ENCODE measurements around the gene SIK3. TPM values are rescaled to one million over a fixed set of nuclear protein-coding genes. Genes with fewer than 3 reads are reported as not detected.

The SIK3 gene
- total RNA-seq, 1 experiment from 2014 or later = 10.0 TPM

DNA sequence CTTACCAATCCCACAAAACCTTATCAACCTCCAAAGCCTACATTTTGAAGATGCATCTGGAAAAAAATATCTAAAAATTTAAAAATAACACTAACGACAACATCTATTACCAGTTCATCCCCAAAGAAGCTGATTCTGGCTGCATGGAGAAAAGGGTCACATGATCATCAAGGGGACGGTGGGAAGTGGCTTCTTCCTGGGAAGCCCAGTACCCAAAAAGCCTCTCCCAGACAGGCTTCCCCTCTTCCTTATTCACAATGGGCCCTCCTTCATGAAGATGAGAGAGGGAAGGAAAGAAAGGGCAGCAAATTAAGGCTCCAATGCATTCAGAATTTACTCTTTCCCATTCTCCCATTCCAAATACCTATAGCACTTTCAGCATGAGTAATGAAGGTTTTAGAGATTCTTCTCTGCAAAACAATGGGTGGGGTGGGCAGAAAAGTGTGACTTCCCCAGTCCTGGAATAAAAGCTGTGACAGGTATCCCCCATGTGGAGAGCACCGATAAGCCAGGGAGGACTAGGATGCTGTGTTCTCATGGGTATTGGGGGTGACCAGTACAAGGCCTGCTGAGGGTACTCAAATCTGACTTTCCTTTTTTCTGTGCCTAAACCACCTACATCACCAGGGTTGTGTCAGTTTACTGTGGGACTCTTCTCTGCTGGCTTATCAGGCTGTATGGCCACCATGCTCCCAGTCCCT, 88.2 kb downstream of the SIK3 start:
- DNase-seq (ENCODE audit: low spot score) = no peak

DNA sequence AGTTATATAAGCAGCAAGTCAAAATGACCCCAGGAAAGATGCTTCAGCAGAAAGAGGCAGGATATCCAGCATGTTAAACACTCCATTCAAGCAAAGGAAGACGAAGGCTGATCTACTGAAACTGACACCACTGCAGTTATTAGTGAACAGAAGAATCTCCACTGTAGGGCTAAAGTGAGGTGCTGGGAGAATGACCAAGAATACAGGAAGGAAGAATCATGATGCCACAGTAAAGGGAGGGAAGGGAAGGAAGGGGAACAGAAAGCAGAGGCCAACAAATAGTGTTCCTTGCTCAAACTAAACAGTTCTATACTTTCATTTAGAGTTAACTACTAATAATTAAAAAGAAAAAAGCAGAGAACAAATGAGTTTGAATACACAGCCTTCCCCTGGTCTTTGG, 92.5 kb downstream of the SIK3 start:
- DNase-seq (ENCODE audit: low spot score) = no peak

DNA sequence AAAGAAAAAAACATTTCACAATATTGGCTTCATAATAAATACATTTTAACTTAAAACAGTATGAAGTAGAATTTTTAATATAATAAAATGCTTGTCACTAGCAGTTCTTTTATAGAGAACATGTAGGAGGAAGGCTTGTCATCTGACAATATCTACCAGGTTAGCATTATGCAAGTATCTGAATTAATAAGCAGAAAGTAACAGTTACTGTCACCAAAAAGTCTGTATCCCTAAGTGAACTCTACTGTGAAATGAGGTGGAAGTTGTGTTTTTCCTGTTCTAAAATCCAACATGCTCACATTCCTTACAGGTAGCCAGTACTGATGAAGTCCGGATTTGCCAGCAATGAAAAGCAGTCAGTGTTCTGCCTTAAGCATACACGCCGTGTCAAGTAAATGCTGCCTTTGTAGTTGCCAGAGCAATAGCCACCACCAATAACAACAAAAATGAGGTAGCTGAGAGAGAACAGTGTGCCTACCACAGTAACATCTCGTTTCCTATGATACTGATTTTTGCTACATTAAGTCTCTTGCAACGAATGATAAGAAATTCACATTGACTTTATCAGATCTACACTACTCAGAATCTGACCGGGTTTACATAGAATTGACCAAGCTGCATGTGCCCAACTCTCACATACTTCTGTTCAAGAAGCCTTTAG, 95.5 kb downstream of the SIK3 start:
- DNase-seq (ENCODE audit: low spot score) = no peak

DNA sequence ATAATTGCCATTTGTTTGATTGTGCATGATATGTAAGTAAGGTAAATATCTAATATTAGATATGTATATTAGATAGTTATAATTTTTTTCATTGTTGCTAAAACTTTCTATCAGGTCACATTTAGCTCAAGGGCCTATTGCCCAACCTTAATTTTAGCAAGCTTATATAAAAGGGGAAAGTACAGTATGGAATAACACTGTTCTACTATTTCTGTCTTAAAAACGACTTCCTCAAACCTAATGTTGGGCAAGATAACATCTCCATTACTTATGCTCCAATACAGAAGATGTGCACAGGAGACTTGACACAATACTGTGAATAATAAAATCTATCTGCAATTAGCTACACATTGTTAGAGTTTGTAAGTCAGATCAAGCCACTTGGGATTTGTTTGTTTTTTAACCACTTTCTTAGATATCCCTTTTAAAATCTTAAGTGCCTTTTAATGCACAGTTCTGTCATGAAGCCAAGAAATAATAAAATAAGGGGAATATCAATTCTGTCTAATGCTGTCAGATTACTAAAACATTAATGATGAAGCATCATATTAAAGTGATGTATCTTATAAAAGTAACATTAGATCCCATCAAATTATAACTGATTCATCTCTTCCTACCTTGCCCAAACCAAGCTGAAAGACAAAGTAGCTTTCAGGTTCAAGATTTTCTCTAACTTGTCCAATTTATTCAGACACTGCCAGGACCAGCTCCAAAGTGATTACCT, 98.1 kb downstream of the SIK3 start:
- DNase-seq (ENCODE audit: low spot score) = no peak

DNA sequence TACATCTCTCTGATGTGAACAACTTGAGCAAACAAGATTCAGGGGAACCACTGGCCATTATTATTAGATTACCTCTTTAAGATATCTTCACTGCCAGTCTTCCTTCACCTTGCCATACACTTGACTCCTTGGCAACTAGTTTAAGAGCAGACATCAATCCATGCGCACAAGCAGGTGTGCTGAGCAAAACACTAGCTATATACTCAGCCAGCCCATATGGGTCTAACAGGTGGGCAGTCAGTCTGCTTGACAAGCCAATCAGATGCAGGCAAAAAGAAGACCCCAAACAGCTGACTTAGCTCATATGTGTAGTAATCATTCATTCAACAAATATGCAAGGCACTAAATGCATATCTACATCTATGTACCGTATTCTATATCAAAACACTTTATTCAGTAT, 101.2 kb downstream of the SIK3 start:
- DNase-seq (ENCODE audit: low spot score) = no peak

DNA sequence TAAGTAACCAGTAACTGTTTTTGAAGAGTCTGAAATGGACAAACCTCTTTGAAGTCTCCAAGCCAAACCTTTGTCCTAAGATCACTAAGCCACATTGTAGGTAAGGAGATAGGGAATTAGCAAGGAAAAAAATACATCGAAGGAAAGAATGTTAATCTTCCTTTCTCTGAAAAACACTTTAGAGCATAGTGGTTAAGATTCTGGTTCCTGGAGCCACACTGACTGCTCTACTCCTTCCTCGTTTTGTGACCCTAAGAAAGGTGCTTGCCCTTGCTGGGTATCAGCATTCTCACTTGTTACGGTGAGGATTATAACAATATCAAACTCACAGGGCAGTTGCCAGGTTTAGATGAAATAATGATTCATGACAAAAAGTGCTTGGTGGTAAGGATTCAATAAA, 104.0 kb downstream of the SIK3 start:
- DNase-seq (ENCODE audit: low spot score) = no peak

DNA sequence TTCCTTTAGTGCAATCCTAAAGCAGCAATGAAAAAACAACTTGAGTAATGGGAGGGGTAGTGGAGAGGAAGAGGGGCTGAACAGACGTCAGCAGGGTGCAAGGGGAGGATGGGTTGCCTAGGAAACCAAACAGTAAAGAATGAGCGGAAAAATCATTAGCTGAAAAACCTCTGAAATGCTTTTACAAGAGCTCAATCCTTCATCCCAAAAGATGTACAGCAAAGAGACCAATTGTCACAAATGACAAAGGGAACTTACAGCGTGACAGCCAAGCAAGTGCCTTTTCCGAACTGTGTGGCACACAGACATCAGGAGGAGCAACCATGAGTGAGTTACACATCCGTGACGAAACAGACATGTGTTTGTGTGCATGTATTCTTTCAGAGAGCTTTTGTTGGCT, 104.6 kb downstream of the SIK3 start:
- DNase-seq (ENCODE audit: low spot score) = no peak

DNA sequence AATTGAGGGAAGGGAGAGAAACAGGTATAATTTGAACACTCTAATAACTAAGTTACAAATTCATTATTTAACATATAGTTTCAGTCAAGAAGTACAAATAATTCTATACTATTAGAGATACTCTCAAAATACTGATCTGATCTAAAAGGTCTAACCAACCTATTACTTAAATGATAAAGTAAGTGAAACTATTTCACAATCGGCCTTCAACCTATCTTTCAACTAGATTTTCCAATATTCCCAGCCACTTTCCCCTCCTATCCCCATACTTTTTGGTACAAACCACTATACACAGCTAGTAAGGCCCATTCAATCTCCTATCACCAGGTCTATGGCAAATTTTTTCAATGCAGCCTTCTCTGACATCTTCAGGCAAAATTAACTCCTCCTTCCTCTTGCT, 106.7 kb downstream of the SIK3 start:
- DNase-seq (ENCODE audit: low spot score) = no peak

DNA sequence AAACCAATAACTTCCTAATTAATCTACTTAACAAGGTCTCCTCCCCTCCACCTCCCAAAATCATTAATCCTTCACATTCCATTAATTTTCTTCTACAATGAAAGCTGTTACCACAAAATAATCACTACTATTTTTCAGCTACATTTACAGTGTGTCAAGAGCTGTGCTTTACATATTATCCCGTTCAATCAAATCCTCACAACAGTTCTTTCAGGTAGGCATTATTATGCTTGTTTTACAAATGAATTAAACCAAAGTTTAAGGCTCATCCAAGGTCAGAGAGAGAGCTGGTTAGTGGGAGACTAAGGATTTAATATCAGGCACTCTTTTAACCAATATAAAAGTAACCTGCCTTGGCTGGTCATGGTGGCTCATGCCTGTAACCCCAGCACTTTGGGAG, 107.4 kb downstream of the SIK3 start:
- no peak for DNase-seq (ENCODE audit: low spot score)

DNA sequence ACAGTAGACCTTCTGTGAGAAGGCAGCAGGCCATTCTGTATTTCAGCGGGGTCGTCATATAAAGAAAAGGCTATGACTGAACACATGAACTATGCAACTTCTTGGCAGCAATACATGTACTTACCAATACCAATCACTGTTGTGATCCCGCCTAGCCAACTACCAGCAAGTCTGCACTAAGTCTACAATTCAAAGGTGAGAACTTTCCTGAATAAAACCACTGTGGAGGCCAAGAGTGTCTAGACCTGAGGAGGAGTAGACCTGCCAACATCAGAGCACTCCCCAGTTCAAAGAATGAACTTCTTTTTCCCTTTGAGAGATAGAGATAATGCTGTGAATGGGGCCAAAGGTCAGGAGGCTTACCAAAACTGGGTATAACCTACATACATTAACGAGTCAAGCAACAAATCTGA, 108.2 kb downstream of the SIK3 start:
- DNase-seq (ENCODE audit: low spot score) = no peak

DNA sequence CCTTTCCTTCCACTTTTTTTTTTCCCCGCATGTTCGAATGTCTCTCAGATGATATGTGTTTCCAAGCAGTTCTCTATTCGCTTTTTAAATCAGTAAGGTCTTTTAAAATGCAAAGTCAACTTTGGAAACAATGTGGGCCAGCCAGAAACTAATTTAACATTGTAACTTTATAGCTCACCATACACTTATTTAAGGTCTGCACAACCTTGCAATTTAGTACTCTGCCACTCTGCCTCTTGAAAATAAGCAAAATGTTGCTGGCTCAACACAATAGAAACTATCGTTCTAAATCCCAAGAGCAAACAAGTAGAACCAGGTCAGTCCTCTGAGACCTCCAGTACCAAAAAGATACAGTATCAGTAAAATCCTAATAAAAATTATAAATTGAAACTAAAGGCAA, 109.0 kb downstream of the SIK3 start:
- DNase-seq (ENCODE audit: low spot score) = no peak

DNA sequence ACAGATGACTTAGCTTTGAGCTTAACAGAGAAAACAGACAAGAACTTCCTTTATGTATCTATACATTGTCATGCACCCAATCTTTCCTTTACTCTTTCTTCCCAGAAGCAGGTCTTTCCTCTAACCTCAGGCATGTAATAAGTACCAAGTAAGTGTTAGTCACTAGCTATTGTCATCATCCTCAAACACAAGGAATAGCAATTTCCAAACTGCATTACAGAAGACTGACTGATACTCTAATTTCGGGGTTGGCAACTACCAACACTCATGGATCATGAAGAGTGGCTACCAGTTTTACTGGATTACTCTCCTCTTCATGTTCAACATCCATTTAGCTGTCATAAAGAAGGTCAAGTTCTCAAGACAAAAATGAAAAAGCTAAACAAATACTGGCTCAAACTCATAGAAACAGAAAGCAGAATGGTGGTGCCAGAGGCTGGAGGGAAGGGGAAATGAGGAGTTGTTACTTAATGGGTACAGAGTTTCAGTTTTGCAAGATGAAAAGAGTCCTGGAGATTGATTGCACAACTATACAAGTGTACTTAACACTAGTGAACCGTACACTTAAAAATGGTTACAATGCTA, 111.6 kb downstream of the SIK3 start:
- no peak for DNase-seq (ENCODE audit: low spot score)

DNA sequence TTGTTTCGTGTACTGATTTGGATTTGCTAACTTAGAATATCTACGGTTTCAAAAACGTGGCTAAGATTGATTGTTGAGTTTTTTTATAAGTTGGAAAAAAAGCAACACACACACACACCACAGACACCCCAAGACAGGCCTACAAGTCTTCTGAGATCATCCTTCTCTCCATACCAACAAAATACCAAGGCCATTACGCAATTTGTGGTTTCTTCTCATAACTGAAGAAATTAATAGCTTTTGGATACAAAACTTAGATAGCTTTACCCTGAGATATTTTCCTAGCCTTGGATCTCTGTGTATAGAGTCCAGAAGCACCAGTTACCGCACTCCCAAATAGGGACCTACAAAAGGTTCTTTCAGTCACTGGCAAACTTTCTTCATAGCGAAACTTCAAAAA, 113.6 kb downstream of the SIK3 start:
- DNase-seq (ENCODE audit: low spot score) = no peak

DNA sequence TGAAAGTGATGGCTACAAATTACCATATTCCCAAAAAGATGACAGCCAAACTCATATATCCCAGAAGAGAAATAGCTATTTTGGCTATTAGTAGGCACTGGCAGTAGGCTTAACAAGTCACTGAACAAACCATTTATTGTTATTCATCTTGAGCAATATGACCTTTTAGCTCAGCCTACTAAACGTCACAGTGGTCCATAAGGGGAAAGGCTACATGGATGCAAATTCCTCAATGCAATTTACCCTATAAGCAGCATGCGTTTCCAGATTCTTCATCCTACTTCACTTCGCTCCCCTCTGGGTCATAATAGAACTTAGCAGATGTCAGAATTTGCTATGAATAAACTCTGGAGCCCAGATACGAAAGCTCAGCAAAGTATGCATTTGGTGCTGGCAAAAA, 114.0 kb downstream of the SIK3 start:
- DNase-seq (ENCODE audit: low spot score) = no peak

DNA sequence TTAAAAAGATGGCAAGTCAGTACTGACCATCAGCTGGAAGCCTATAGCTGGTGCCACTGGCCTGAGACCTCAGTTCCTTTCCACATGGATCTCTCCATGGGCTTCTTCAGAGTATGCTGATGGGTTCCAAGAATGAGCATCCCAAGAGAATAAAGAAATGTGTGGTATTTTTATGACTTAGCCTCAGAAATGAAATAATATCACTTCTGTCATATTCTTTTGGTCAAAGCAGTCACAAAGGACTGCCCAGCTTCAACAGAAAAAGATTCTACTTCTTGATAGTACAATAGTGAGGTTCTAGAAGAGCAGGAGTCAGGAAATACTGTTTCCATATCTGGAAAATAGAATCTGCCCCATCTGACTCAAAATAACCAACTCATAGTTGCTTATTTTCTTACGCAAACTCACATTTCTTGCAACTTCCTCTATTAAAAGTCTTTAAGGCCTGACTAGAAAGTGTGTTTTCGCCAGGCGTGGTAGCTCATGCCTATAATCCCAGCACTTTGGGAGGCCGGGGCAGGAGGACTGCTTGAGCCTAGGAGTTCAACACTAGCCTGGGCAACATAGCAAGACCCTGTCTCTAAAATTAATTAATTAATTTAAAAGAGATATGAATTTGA, 116.9 kb downstream of the SIK3 start:
- DNase-seq (ENCODE audit: low spot score) = no peak

DNA sequence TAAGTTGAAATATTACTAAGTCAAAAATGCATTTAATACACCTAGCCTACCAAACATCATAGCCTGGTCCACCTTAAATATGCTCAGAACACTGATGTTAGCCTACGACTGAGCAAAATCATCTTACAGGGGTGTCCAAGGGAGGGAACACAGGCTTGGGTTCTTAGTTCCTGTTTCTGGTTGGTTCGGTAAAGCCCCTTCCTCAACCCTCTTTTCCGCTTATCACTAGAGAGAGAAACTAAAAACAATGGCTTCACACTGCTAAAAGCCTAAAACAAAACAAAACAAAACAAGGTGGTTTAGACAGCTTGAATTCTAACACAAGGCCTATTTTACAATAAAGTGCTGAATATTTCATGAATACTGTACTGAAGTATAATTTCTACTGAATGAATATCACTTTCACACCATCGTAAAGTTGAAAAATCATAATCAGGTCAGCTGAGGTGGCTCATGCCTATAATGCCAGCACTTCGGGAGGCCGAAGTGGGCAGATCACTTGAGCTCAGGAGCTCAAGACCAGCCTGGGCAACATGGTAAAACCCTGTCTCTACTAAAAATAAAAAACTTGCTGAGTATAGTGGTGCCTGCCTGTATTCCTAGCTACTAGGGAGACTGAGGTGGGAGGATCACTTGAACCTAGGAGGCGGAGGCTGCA, 118.0 kb downstream of the SIK3 start:
- no peak for DNase-seq (ENCODE audit: low spot score)

DNA sequence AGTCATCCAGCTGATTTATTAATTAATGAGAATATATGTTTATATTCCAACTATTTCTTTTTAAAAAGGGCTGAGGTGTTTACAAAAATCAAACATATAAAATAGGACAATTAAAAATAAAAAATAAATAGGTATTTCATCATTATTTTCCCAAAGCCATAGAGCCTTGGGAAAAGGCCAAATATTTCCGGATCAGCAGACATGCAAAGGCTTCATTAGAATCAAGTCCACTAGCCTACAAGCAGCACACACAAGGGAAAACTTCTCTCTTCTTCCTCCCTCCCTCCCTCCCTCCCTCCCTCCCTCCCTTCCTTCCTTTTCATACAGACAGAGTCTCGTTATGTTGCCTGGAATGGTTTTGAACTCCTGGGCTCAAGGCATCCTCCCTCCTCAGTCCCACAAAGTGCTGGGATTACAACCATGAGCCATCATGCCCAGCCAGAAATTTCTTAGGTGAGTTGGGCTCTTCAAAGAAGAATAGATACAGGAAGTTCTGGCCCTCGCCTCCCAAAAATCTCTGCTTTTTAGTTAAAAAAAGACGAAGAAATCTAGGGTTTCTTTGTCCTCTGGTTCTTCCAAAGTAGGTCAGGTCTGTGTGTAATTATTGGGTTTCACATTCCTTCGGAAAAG, 121.2 kb downstream of the SIK3 start:
- DNase-seq (ENCODE audit: low spot score) = no peak

DNA sequence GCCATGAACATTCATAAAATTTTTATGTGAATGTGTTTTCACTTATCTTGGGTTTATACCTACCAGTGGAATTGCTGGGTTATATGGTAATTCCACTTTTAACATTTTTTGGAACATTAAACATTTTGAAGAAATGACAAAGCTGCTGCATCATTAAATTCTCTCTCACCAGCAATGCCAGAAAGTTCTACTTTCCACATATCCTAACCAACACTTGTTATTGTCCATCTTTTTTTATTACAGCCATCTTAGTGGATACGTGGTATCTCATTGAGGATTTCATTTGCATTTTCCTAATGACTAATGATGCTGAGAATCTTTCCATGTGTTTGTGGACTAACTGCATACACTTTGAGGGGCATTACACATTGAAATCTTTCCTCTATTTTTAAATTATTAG, 122.6 kb downstream of the SIK3 start:
- DNase-seq (ENCODE audit: low spot score) = no peak

DNA sequence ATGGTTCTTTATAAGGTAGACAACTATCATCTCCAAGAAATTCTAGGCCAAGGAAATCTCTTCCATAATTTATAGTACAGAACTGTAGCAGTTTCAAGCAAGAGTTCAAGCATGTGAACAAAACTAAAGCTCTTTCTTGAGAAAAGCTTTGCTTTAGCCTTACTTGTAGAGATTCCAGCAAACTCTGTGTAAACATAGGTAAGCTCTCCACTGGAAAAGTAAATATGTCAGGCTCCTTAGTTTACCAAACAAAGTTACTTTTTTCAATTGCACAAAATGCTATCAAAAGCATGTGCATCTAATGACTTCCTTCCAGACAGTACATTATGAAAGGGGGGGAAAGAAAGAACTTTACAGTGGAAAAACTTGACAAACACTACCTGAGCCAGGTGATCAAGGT, 125.0 kb downstream of the SIK3 start:
- no peak for DNase-seq (ENCODE audit: low spot score)

DNA sequence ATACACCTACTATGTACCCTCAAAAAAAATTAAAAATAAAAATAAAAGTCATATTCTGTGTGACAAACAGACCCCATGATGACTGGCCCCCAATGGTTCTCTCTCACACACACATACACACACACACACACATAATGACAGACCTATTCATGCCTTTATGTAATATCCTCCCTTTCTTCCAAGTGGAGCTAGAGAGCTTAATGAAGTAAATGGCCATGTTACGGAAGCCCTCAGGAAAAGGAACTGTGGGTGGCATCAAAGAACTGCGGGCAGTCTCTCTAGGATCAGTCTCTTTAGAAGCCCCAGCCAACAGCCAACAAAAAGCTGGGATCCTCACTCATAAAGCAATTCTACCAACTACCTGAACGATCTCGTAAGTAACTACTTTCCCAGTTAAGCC, 125.5 kb downstream of the SIK3 start:
- DNase-seq (ENCODE audit: low spot score) = no peak
